HCT116 (cell line): ENCODE measurements around the gene PLA1A. TPM values are rescaled to one million over a fixed set of nuclear protein-coding genes. Genes with fewer than 3 reads are reported as not detected.

Experiments used
- ATAC-seq: fragments of 200-7000 bp; cut with Tn5 transposase; 2 replicates; pipeline ENCODE4 v1.9.1; 2020; ENCODE audit warnings: mild to moderate bottlenecking, moderate library complexity
- BruUV-seq: library from RNA; stranded (reverse); fragments of 400-500 nt; replicated peaks from 2 replicates; lab custom pipeline; 2021; lab: Mats Ljungman, UMichigan
- CTCF ChIA-PET: fragments of 300-600 bp; sonication (Branson Sonifier 250); formaldehyde crosslinking; loops from one replicate; lab custom pipeline; 2021; ENCODE audit warnings: antibody characterized with exemption; lab: Charles Lee
- POLR2A ChIA-PET: fragments of 300-600, 350-600 bp; sonication (Branson Sonifier 250); formaldehyde crosslinking; loops from one replicate; lab custom pipeline; 2021; ENCODE audit warnings: antibody characterized with exemption; lab: Charles Lee
- RAD21 ChIA-PET, 2 experiments: fragments of 300-600 bp; sonication (Branson Sonifier 250); formaldehyde crosslinking; loops; one replicate each; lab custom pipeline; 2023; ENCODE audit warnings: low total read pairs in 2 of 2; ENCODE audit not compliant: uncharacterized antibody in 2 of 2, unreplicated experiment in 2 of 2, low non-redundant PET in 1 of 2; lab: Charles Lee
- DNase-seq: peaks from one replicate; pipeline ENCODE4 v3.0.0-alpha.2; 2010; ENCODE audit warnings: low read depth, low spot score
- H2AFZ ChIP-seq: fragments of 200-600 bp; shearing (Covaris generic), sonication (generic); 2 replicates; pipeline ENCODE4 v1.6.1; 2017; ENCODE audit warnings: low read depth, mixed run types, mixed read lengths, antibody characterized with exemption, low read length; ENCODE audit not compliant: poor library complexity, severe bottlenecking
- H3K27ac ChIP-seq: 2 replicates; pipeline ENCODE4 v1.5.1; 2012; ENCODE audit warnings: low read depth, low read length
- H3K27me3 ChIP-seq: fragments of 200-600 bp; sonication (generic); 2 replicates; pipeline ENCODE4 v1.6.1; 2016; ENCODE audit warnings: mixed run types, low read length, mixed read lengths; ENCODE audit not compliant: insufficient read depth
- H3K36me3 ChIP-seq, 2 experiments: fragments of 200-500 bp in 1 of 2; fragments of 200-600 bp in 1 of 2; sonication (Bioruptor generic) in 1 of 2; sonication (generic) in 1 of 2; 2 replicates each; pipeline versions ENCODE4 v1.5.1 to v1.6.1; 2014 to 2016; ENCODE audit warnings: low read length in 2 of 2, inconsistent platforms in 1 of 2, mixed read lengths in 1 of 2, mixed run types in 1 of 2; ENCODE audit not compliant: insufficient read depth in 2 of 2, control insufficient read depth in 1 of 2
- H3K4me1 ChIP-seq, 2 experiments: fragments of 200-600 bp in 1 of 2; sonication (generic) in 1 of 2; 2 replicates each; pipeline versions ENCODE4 v1.5.1 to v1.6.1; 2012 to 2017; ENCODE audit warnings: low read length in 2 of 2, inconsistent platforms in 1 of 2, mild to moderate bottlenecking in 1 of 2, mixed read lengths in 1 of 2, mixed run types in 1 of 2, moderate library complexity in 1 of 2; ENCODE audit not compliant: insufficient read depth in 2 of 2, control insufficient read depth in 1 of 2
- H3K4me2 ChIP-seq: fragments of 200-600 bp; sonication (generic); 2 replicates; pipeline ENCODE4 v1.6.1; 2017; ENCODE audit warnings: mixed run types, low read length, mixed read lengths
- H3K4me3 ChIP-seq, 2 experiments: fragments of 200-600 bp in 1 of 2; sonication (generic) in 1 of 2; replicated peaks in 1 of 2; 2 replicates each; pipeline ENCODE4 v1.5.1; 2011 to 2016; ENCODE audit warnings: low read length in 2 of 2, control low read depth in 1 of 2, low read depth in 1 of 2, mild to moderate bottlenecking in 1 of 2, mixed read lengths in 1 of 2, mixed run types in 1 of 2
- H3K79me2 ChIP-seq: fragments of 200-600 bp; sonication (generic); 2 replicates; pipeline ENCODE4 v1.6.1; 2017; ENCODE audit warnings: mild to moderate bottlenecking, mixed run types, low read length, moderate library complexity, mixed read lengths; ENCODE audit not compliant: insufficient read depth
- H3K9ac ChIP-seq: fragments of 200-600 bp; sonication (generic); 2 replicates; pipeline ENCODE4 v1.6.1; 2016; ENCODE audit warnings: low read length, mixed read lengths
- H3K9me2 ChIP-seq: fragments of 200-600 bp; sonication (generic), shearing (Covaris generic); 2 replicates; pipeline ENCODE4 v1.6.1; 2017; ENCODE audit warnings: mixed run types, mild to moderate bottlenecking, moderate library complexity; ENCODE audit not compliant: insufficient read depth
- H3K9me3 ChIP-seq, 2 experiments: fragments of 200-500 bp in 1 of 2; fragments of 200-600 bp in 1 of 2; sonication (Bioruptor generic) in 1 of 2; sonication (generic) in 1 of 2; 2 replicates each; pipeline ENCODE4 v1.6.1; 2014 to 2017; ENCODE audit warnings: low read length in 2 of 2, mixed read lengths in 2 of 2, inconsistent platforms in 1 of 2, low read depth in 1 of 2, mild to moderate bottlenecking in 1 of 2, mixed run types in 1 of 2, moderate library complexity in 1 of 2; ENCODE audit not compliant: control insufficient read depth in 1 of 2, insufficient read depth in 1 of 2
- H4K20me1 ChIP-seq: fragments of 200-600 bp; sonication (generic), shearing (Covaris generic); 2 replicates; pipeline ENCODE4 v1.6.1; 2017; ENCODE audit warnings: mixed run types, mild to moderate bottlenecking, moderate library complexity; ENCODE audit not compliant: insufficient read depth
- CBX3 ChIP-seq: IDR thresholded peaks from 2 replicates; pipeline ENCODE4 v1.6.1; 2012; ENCODE audit warnings: low read depth
- EGR1 ChIP-seq: IDR thresholded peaks from 2 replicates; pipeline ENCODE4 v1.6.1; 2012; ENCODE audit warnings: low read depth
- ELF1 ChIP-seq: IDR thresholded peaks from 2 replicates; pipeline ENCODE4 v1.6.1; 2012; ENCODE audit warnings: low read depth, borderline replicate concordance
- FOSL1 ChIP-seq: IDR thresholded peaks from 2 replicates; pipeline ENCODE4 v1.6.1; 2012; ENCODE audit warnings: low read depth
- JUND ChIP-seq: IDR thresholded peaks from 2 replicates; pipeline ENCODE4 v1.6.1; 2012
- RAD21 ChIP-seq: IDR thresholded peaks from 2 replicates; pipeline ENCODE4 v1.6.1; 2012; ENCODE audit warnings: low read depth, mild to moderate bottlenecking
- SIN3A ChIP-seq: IDR thresholded peaks from 2 replicates; pipeline ENCODE4 v1.6.1; 2012; ENCODE audit warnings: low read depth
- SRF ChIP-seq: IDR thresholded peaks from 2 replicates; pipeline ENCODE4 v1.6.1; 2012; ENCODE audit warnings: low read depth
- YY1 ChIP-seq: IDR thresholded peaks from 2 replicates; pipeline ENCODE4 v1.6.1; 2011; ENCODE audit warnings: low read length, low read depth, moderate library complexity, mild to moderate bottlenecking; ENCODE audit not compliant: insufficient replicate concordance; ENCODE audit errors: extremely low read depth
- ZBTB33 ChIP-seq: IDR thresholded peaks from 2 replicates; pipeline ENCODE4 v1.6.1; 2011; ENCODE audit warnings: mild to moderate bottlenecking, low read length, moderate library complexity; ENCODE audit not compliant: insufficient replicate concordance; ENCODE audit errors: extremely low read depth
- ZFX ChIP-seq: fragments of 450-650 bp; IDR thresholded peaks from 2 replicates; pipeline ENCODE4 v1.6.1; 2017
- intact Hi-C: fragments of 100-400 bp; cut with micrococcal nuclease; formaldehyde crosslinking; loops from 2 replicates; pipeline ENCODE4 v1.10.0; 2022
- total RNA-seq: library from RNA; stranded (reverse); gene quantifications from one replicate; pipeline ENCODE4 v1.2.1, GENCODE V29; 2021; ENCODE audit not compliant: unreplicated experiment
- TF ChIP-seq, protein P1 (sequence below): IDR thresholded peaks from 2 replicates; pipeline ENCODE4 v1.6.1; 2012

The PLA1A gene
- total RNA-seq, 1 experiment from 2014 or later: not detected

DNA sequence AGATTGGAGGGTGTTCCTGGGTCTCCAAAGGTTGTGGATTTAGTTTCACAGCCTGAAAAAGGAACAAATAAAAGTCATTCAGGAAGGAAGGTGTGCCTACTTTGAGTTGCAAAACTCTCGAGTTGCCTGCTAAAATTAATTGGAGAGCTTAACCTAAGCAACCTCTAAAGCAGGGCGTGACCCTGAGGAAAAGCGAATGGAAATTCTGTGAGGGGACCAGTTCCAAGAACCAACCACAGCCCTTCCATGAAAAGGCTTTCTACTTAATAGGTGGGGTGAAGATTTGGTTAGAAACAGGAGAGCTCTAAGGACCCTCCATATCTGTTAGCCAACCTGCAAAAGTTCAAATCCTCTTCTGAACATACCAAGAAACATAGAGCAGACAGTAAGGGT, 39.8 kb upstream of the PLA1A start:
- POLR2A ChIA-PET: no interaction called here
- ATAC-seq (no peak), DNase-seq (no peak)
- H3K9me2 ChIP-seq: no peaks in the 10 kb centered on the region
- no peaks in the 10 kb centered on the region for H3K36me3 ChIP-seq
- intact Hi-C loops: no loop called here
- no peak overlapping the region for H3K4me3 ChIP-seq
- TF ChIP-seq, protein P1, sequence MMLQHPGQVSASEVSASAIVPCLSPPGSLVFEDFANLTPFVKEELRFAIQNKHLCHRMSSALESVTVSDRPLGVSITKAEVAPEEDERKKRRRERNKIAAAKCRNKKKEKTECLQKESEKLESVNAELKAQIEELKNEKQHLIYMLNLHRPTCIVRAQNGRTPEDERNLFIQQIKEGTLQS: no peak
- TF ChIP-seq JUND: no peak
- no peak for TF ChIP-seq ZBTB33
- TF ChIP-seq YY1: no peak
- no peak for TF ChIP-seq EGR1
- TF ChIP-seq RAD21: no peak
- no peak for TF ChIP-seq CBX3
- TF ChIP-seq SIN3A: no peak
- TF ChIP-seq SRF: no peak
- no peak for TF ChIP-seq FOSL1
- no peak for TF ChIP-seq ELF1
- TF ChIP-seq ZFX: no peak
- H4K20me1 ChIP-seq: no peaks in the 10 kb centered on the region
- H3K27me3 ChIP-seq: no peaks in the 10 kb centered on the region
- H3K27ac ChIP-seq: no peak overlapping the region
- H3K9me3 ChIP-seq: no peaks in the 10 kb centered on the region
- no peak overlapping the region for H2AFZ ChIP-seq
- no peak overlapping the region for H3K4me2 ChIP-seq
- no peaks in the 10 kb centered on the region for H3K79me2 ChIP-seq
- CTCF ChIA-PET: no interaction called here
- no peak overlapping the region for H3K9ac ChIP-seq
- H3K4me1 ChIP-seq: peaks cover 0 to 5% of the 10 kb centered on the region in 2 experiments; a peak in 1 of 4 replicates
- RAD21 ChIA-PET: no interaction called here
- BruUV-seq: no TSS peak
